Measurements from ENCODE around the gene LSMEM2. TPM values are rescaled to one million over a fixed set of nuclear protein-coding genes. Genes with fewer than 3 reads are reported as not detected.
A peak's percentile ranks its signal among the peaks of the same experiment; 100 is the strongest.

The LSMEM2 gene
- polyA plus RNA-seq, 1 experiment, result not detected

- DNase-seq (ENCODE audit: low read depth, low spot score), result no peak
- no peak for TF ChIP-seq CTCF (IDR thresholded peaks at IDR 0.05; ENCODE audit: low read depth, low read length)
- H3K4me3 ChIP-seq (ENCODE audit: low read depth, low read length), result no peak overlapping the region
- ChIA-PET CTCF (interaction anchor here (0.6 to 1.9 kb wide), 6 partner anchors 20 to 624 kb away, joined by 3 to 15 read pairs (median 8); partner anchors contain the start of genes HYAL3 and NAA80), POLR2A (no interaction called here)
- H3K27me3 ChIP-seq (ENCODE audit: control insufficient read depth, insufficient read depth, low read length), result no peaks in the 10 kb centered on the region
- no peak overlapping the region for H3K27ac ChIP-seq (ENCODE audit: low read depth, low read length)
- H3K9me3 ChIP-seq (ENCODE audit: control insufficient read depth, insufficient read depth, low read length), result no peaks in the 10 kb centered on the region; the same call in 1 of the 2 replicates
Measured at GRCh38 chr3:50325497-50326181, 46.8 kb downstream of the LSMEM2 start.

GRCh38 chr3:50326182-50326541 is 47.3 kb downstream of the LSMEM2 start:
- ChIA-PET CTCF (interaction anchor here (0.8 kb wide), 1 partner anchor 70 kb away, joined by 3 read pairs; no protein-coding TSS in a partner anchor), POLR2A (no interaction called here)
- Histone ChIP-seq H3K9me3 (ENCODE audit: control insufficient read depth, insufficient read depth, low read length) (no peaks in the 10 kb centered on the region; the same call in 1 of the 2 replicates), H3K27me3 (ENCODE audit: control insufficient read depth, insufficient read depth, low read length) (no peaks in the 10 kb centered on the region), H3K4me3 (ENCODE audit: low read depth, low read length) (no peak overlapping the region), H3K27ac (ENCODE audit: low read depth, low read length) (no peak overlapping the region)
- DNase-seq (ENCODE audit: low read depth, low spot score), result no peak
- no peak for TF ChIP-seq CTCF (IDR thresholded peaks at IDR 0.05; ENCODE audit: low read depth, low read length)

GRCh38 chr3:50327129-50327528 is 48.2 kb downstream of the LSMEM2 start:
- DNase-seq (ENCODE audit: low read depth, low spot score), result no peak
- CTCF ChIA-PET, result no interaction called here
- Histone ChIP-seq H3K4me3 (ENCODE audit: low read depth, low read length) (peak overlapping the region; percentile 87), H3K27me3 (ENCODE audit: control insufficient read depth, insufficient read depth, low read length) (no peaks in the 10 kb centered on the region), H3K27ac (ENCODE audit: low read depth, low read length) (no peak overlapping the region), H3K9me3 (ENCODE audit: control insufficient read depth, insufficient read depth, low read length) (no peaks in the 10 kb centered on the region; the same call in 1 of the 2 replicates)
- POLR2A ChIA-PET, result interaction anchor here (0.6 to 2.2 kb wide), 3 partner anchors 9 to 43 kb away, joined by 5 to 22 read pairs (median 7); partner anchors contain the start of genes CYB561D2 and NPRL2
- TF ChIP-seq CTCF (IDR thresholded peaks at IDR 0.05; ENCODE audit: low read depth, low read length), result no peak

DNA sequence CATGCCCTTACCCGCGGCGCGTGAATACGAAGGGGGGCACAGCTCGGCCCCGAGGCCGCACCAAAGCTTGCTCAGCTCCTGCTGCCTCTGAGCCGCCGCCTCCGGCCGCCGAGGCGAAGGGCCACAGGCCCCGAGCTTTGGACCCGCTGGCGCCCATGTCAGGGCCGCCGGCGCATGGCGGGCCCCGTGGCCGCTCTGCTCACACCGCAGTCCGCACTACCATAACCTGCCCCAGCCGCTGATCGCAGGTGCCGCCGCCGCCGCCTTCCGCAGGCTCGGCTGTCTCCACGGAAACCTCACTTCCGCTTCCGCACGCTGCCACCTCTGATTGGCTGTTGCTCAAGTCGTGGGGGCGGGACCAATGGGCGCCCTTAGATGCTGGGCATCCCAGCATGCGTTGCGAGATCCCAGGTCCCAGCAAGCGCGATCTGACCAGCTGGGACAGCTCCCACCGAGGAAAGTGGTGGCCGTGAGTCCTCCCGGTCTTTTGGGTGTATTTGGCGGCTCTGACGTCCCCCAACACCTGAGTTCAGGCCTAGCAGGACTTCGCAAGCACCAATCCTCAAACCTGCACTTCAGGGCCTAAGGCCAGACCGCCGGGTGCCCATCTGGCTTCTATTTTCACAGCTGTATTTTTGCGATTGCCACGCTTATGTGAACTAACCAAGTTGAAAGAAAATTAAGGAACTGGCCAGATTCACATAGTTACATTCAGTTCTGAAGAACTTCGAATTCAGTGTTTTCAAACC is 49.2 kb downstream of the LSMEM2 start, which contains the start of gene TUSC2:
TUSC2 (minus strand) TSS at position 281 of the 749 bp plus-strand sequence; CDS start at position 157, 124 bp downstream.
- no peaks in the 10 kb centered on the region; the same call in 1 of the 2 replicates for H3K9me3 ChIP-seq (ENCODE audit: control insufficient read depth, insufficient read depth, low read length)
- peak within 1 kb of the TSS; percentile 73 for H3K27ac ChIP-seq (ENCODE audit: low read depth, low read length)
- DNase-seq (ENCODE audit: low read depth, low spot score), result peak; percentile 82
- peak within 1 kb of the TSS; percentile 87 for H3K4me3 ChIP-seq (ENCODE audit: low read depth, low read length)
- no peak for TF ChIP-seq CTCF (IDR thresholded peaks at IDR 0.05; ENCODE audit: low read depth, low read length)
- CTCF ChIA-PET, result interaction anchor here (0.7 to 0.8 kb wide), 2 partner anchors 19 to 771 kb away, joined by 3 to 4 read pairs; no protein-coding TSS in a partner anchor
- POLR2A ChIA-PET, result interaction anchor here (0.6 to 2.2 kb wide), 5 partner anchors 8 to 44 kb away, joined by 4 to 22 read pairs (median 7); partner anchors contain the start of genes CYB561D2, IFRD2 and NPRL2
- no peaks in the 10 kb centered on the region for H3K27me3 ChIP-seq (ENCODE audit: control insufficient read depth, insufficient read depth, low read length)

All from AG04450 (cell line).